Occipital lobe (tissue), 2 donors: ENCODE results near the gene PPP1R2. TPM values are rescaled to one million over a fixed set of nuclear protein-coding genes. Genes with fewer than 3 reads are reported as not detected.

Experiments
- DNase-seq: peaks from one replicate; lab custom pipeline; 2025; lab: John Stamatoyannopoulos, UW
- total RNA-seq: library from RNA; depleted of rRNA; stranded (reverse); fragments of >200 nt; gene quantifications from one replicate; pipeline ENCODE4 v1.2.3, GENCODE V29; 2014

Gene PPP1R2
- total RNA-seq, 1 donor from 2014 or later: 92.3 TPM

GRCh38 chr3:195566797-195567196, 23.7 kb upstream of the PPP1R2 start:
- no peak for DNase-seq

- DNase-seq: no peak
Observed at GRCh38 chr3:195565716-195566115, 22.6 kb upstream of the PPP1R2 start.

- DNase-seq: no peak
Observed at GRCh38 chr3:195563317-195563716, 20.2 kb upstream of the PPP1R2 start.

- DNase-seq: no peak
Observed at GRCh38 chr3:195559723-195560409, 16.7 kb upstream of the PPP1R2 start.

GRCh38 chr3:195558602-195559001, 15.5 kb upstream of the PPP1R2 start:
- DNase-seq: no peak

GRCh38 chr3:195557322-195557721, 14.2 kb upstream of the PPP1R2 start:
- no peak for DNase-seq

GRCh38 chr3:195556390-195556789, 13.3 kb upstream of the PPP1R2 start:
- DNase-seq: no peak

GRCh38 chr3:195555110-195555509, 12.0 kb upstream of the PPP1R2 start:
- no peak for DNase-seq

GRCh38 chr3:195554458-195554857, 11.3 kb upstream of the PPP1R2 start:
- no peak for DNase-seq

GRCh38 chr3:195553268-195553667, 10.1 kb upstream of the PPP1R2 start:
- no peak for DNase-seq

GRCh38 chr3:195551381-195551978, 8.4 kb upstream of the PPP1R2 start:
- DNase-seq: no peak

- no peak for DNase-seq
Observed at GRCh38 chr3:195550723-195551122, 7.6 kb upstream of the PPP1R2 start.

GRCh38 chr3:195549931-195550519, 6.9 kb upstream of the PPP1R2 start:
- DNase-seq: no peak

- DNase-seq: no peak
Observed at GRCh38 chr3:195548987-195549386, 5.9 kb upstream of the PPP1R2 start.

GRCh38 chr3:195548501-195548900, 5.4 kb upstream of the PPP1R2 start:
- no peak for DNase-seq

- DNase-seq: no peak
Observed at GRCh38 chr3:195548006-195548405, 4.9 kb upstream of the PPP1R2 start.

- peak; percentile 15 for DNase-seq
Observed at GRCh38 chr3:195546130-195546560, 3.0 kb upstream of the PPP1R2 start.

- DNase-seq: no peak
Observed at GRCh38 chr3:195544634-195545033, 1.5 kb upstream of the PPP1R2 start.

GRCh38 chr3:195544230-195544536, 1.1 kb upstream of the PPP1R2 start:
- DNase-seq: no peak

- no peak for DNase-seq
Observed at GRCh38 chr3:195543500-195544229, 540 bp upstream of the PPP1R2 start.

- DNase-seq: no peak
Observed at GRCh38 chr3:195542316-195542697, 818 bp downstream of the PPP1R2 start.

GRCh38 chr3:195540511-195540910, 2.6 kb downstream of the PPP1R2 start:
- DNase-seq: no peak

- DNase-seq: no peak
Observed at GRCh38 chr3:195540027-195540426, 3.1 kb downstream of the PPP1R2 start.
